Measurements from ENCODE around the gene COL24A1.
A peak's percentile ranks its signal among the peaks of the same experiment; 100 is the strongest.
"Not testable (repeated sequence)": the region's sequence is repeated elsewhere in the genome, so short reads cannot be mapped to it uniquely, and the experiment has no call there.

The COL24A1 gene

DNA sequence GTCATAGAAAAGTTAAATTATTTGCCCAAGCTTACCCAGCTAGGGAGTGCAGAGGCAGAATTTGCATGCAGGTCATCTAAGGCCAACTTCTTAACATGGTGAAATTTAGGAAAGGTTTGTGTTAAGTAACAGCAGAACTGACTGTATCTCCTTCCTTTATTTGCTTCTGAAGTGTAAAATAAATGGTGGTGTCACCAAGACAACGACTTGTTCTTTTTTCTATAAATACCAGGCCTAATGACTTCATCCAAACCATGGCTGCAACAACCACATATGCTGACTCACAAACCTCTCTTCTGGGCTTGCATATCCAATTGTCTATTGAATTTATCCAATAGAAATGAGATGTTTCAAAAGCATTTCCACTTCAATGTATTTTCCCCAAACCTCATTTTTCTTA is 19.1 kb downstream of the COL24A1 start:
- Mint-ChIP-seq H3K27me3 (ENCODE audit: low read depth) (no peaks in the 10 kb centered on the region), H3K9me3 (no peaks in the 10 kb centered on the region), H3K4me1 (ENCODE audit: low read depth) (no peaks in the 10 kb centered on the region), H3K36me3 (ENCODE audit: low read depth) (no peaks in the 10 kb centered on the region), H3K27ac (no peak overlapping the region), H3K4me3 (no peak overlapping the region)

DNA sequence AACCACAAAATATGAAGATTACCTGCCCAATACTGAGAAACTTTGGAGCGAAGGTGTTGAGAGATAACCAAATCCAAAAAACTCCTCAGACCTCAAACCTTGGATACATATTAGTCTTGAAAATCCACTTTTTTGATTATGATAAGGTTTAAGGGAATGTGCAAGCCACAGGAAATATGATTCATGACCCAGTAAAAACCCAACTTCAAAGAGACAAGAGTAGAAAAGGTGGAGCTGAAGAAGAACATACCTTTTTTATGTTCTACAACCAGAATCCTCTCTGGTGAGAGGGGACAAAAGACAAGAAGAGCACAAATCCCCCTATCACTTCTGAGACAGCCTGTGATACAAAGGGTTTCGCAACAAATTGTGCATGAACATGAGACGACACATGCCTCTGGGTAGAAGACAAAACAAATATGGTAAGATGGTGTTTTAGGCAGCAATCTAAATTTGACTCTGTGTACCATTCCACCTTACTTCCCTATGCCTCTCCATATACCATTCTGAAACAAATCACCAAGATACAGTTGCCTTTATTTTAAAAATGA is 37.3 kb downstream of the COL24A1 start:
- no peaks in the 10 kb centered on the region for H3K36me3 Mint-ChIP-seq (ENCODE audit: low read depth)
- H3K4me1 Mint-ChIP-seq (ENCODE audit: low read depth), result peaks cover 8% of the 10 kb centered on the region
- no peak overlapping the region for H3K4me3 Mint-ChIP-seq
- H3K27ac Mint-ChIP-seq, result peak overlapping the region; percentile 21
- no peaks in the 10 kb centered on the region for H3K9me3 Mint-ChIP-seq
- H3K27me3 Mint-ChIP-seq (ENCODE audit: low read depth), result peaks cover 3% of the 10 kb centered on the region

DNA sequence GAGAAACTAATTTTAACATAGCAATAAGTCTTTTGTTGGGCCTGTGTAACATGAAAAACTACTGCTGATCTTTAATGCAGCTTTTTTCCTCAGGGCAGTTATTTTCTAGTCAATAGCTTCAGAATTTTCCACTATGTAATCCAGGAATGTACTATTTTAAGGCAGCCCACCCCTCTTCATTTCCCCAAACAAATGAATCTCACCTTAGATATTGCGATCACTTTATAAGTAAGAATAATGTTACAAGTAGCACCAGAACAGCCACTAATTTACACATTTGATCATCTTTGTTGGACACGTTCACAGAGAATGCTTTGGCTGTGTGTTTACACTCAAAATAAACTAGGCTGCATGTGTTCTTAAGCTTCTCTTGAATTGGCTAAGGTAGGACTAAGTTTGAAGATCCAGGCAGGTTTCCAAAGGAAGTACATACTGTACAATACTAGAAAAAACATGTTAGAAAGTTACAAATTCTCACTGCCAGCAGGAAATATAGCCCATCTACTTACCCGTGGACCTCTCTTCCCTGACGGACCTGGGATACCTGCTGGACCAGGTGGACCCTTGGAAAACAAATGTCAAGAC is 41.7 kb downstream of the COL24A1 start:
- Mint-ChIP-seq H3K4me1 (ENCODE audit: low read depth) (peaks cover 8% of the 10 kb centered on the region), H3K27me3 (ENCODE audit: low read depth) (no peaks in the 10 kb centered on the region), H3K9me3 (peaks cover 3% of the 10 kb centered on the region), H3K27ac (no peak overlapping the region), H3K4me3 (no peak overlapping the region), H3K36me3 (ENCODE audit: low read depth) (no peaks in the 10 kb centered on the region)

DNA sequence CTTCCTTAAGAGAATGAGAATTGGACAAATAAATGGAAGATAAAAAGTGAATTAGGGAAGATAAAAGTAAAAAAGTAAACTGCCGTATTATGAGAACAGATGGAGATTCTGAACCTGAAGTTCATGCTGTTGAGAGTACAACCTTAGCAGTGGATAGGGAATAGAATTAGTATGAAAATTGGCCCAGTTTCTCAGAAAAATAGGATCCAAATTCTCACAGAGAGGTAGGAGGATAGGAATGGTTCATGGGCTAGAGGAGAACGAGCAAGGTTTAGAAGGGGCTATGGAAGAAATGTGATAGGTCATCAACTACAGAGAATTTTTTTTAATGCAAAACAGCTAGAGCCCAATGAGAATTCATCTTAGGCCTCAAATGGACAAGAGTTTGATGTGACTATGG is 42.3 kb downstream of the COL24A1 start:
- Mint-ChIP-seq H3K4me1 (ENCODE audit: low read depth) (peaks cover 8% of the 10 kb centered on the region), H3K27ac (no peak overlapping the region), H3K9me3 (peaks cover 3% of the 10 kb centered on the region), H3K4me3 (no peak overlapping the region), H3K27me3 (ENCODE audit: low read depth) (no peaks in the 10 kb centered on the region), H3K36me3 (ENCODE audit: low read depth) (no peaks in the 10 kb centered on the region)

DNA sequence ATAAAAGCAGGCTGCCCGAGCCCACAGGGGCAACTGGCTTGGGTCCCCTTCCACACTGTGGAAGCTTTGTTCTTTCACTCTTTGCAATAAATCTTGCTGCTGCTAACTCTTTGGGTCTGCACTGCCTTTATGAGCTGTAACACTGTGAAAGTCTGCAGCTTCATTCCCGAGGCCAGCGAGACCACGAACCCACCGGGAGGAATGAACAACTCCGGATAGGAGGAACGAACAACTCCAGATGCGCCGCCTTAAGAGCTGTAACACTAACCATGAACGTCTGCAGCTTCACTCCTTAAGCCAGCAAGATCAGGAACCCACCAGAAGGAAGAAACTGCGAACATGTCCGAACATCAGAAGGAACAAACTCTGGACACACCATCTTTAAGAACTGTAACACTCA is 45.0 kb downstream of the COL24A1 start:
- H3K36me3 Mint-ChIP-seq (ENCODE audit: low read depth); H3K4me1 Mint-ChIP-seq (ENCODE audit: low read depth); H3K4me3 Mint-ChIP-seq; H3K27me3 Mint-ChIP-seq (ENCODE audit: low read depth); H3K9me3 Mint-ChIP-seq; H3K27ac Mint-ChIP-seq: not testable (repeated sequence)

DNA sequence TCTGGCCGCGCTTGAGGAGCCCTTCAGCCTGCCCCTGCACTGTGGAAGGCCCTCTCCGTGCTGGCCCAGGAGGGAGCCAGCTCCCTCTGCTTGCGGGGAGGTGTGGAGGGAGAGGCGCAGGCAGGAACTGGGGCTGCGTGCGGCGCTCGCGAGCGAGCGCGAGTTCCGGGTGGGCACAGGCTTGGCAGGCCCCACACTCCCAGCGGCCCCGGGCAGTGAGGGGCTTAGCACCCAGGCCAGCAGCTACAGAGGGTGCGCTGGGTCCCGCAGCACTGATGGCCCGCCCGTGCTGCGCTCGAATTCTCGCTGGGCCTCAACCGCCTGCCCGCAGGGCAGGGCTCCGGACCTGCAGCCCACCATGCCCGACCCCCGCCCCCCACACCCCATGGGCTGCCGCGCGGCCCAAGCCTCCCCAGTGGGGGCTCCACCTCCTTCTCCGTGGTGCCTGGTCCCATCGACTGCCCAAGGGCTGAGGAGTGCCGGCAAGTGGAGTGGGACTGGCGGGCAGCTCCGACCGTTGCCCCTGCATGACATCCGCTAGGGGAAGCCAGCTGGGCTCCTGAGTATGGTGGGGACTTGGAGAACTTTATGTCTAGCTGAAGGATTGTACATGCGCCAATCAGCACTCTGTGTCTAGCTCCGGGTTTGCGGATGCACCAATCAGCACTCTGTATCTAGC is 46.0 kb downstream of the COL24A1 start:
- Mint-ChIP-seq H3K27ac (no peak overlapping the region), H3K9me3 (peaks cover 3% of the 10 kb centered on the region), H3K4me3 (no peak overlapping the region), H3K27me3 (ENCODE audit: low read depth) (no peaks in the 10 kb centered on the region), H3K4me1 (ENCODE audit: low read depth) (no peaks in the 10 kb centered on the region), H3K36me3 (ENCODE audit: low read depth) (no peaks in the 10 kb centered on the region)

DNA sequence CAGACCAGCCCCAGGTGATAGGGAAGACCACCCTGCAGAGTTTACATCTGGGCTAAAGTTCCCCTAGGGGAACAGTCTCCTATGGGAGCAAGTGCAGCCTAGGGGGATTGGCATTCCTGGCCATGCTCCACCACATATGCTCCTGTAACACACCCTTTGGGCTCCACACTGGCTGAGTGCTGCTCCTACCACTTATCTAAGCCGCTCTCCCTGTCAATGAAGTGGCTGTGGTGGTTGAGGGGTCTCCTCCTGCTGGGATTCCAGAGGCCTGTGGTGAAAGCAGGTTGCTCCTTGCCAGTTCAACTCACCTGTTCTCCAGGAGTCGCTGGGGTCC is 51.1 kb downstream of the COL24A1 start:
- Mint-ChIP-seq H3K27ac (no peak overlapping the region), H3K27me3 (ENCODE audit: low read depth) (no peaks in the 10 kb centered on the region), H3K9me3 (no peaks in the 10 kb centered on the region), H3K4me3 (no peak overlapping the region), H3K36me3 (ENCODE audit: low read depth) (no peaks in the 10 kb centered on the region), H3K4me1 (ENCODE audit: low read depth) (no peaks in the 10 kb centered on the region)

DNA sequence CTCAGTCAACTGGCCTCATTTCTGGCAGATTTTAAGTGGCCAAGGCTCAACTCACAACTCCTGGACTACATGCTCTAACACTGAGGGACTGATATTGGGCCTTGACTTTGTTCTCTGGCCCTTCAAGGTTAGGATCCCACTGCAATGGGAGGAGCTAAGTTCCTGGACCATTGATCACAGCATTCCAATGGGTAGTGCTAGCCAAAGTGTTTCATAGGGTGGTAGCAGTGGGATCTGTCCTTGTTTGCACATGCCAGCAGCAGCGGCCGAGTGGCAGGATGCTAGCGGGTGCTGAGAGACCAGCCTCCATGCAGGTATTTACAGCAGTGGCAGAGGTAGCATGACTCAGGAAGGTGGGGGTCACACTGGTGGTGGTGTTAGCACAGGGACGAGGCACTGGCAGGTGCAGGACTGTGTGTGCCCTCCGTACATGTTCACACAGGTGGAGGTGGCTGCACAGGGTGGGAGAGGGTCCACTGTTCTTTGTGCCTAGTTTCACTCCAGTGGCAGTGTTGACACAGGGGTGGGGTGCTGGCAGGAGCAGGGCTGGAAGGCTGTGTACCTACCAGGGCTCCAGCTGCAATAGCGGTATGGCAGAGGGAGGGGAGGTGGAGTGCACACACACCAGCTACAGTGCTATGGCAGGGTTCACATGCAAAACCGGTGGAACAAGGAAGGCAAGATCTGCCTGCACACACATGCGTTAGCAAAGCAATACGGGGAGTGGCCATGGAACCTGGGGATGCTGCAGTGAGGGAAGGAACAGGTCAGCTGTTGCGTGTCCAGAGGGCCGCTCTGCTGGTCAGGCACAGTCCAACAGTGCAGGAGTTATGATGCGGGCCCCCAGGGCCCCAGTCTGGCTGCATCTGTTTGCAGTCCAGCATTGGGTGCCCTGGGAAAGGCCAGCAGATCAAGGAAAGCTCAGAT is 51.7 kb downstream of the COL24A1 start:
- no peaks in the 10 kb centered on the region for H3K4me1 Mint-ChIP-seq (ENCODE audit: low read depth)
- H3K4me3 Mint-ChIP-seq, result no peak overlapping the region

DNA sequence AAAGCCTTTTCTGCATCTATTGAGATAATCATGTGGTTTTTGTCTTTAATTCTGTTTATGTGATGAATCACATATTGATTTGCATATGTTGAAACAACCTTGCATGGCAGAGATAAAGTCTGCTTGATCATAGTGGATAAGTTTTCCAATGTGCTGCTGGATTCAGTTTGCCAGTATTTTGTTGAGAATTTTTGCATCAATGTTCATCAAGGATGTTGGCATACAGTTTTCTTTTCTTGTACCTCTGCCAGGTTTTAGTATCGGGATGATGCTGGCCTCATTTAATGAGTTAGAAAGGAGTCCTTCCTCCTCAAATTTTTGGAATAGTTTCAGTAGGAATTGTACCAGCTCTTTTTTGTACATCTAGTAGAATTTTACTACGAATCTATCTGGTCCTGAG is 55.0 kb downstream of the COL24A1 start:
- H3K4me1 Mint-ChIP-seq (ENCODE audit: low read depth), result no peaks in the 10 kb centered on the region
- no peaks in the 10 kb centered on the region for H3K36me3 Mint-ChIP-seq (ENCODE audit: low read depth)
- no peak overlapping the region for H3K27ac Mint-ChIP-seq
- no peak overlapping the region for H3K4me3 Mint-ChIP-seq
- no peaks in the 10 kb centered on the region for H3K9me3 Mint-ChIP-seq
- no peaks in the 10 kb centered on the region for H3K27me3 Mint-ChIP-seq (ENCODE audit: low read depth)

More for the DNA sequence above, 51.7 kb downstream of the COL24A1 start:
- no peak overlapping the region for H3K27ac Mint-ChIP-seq
- no peaks in the 10 kb centered on the region for H3K27me3 Mint-ChIP-seq (ENCODE audit: low read depth)
- no peaks in the 10 kb centered on the region for H3K36me3 Mint-ChIP-seq (ENCODE audit: low read depth)
- H3K9me3 Mint-ChIP-seq, result no peaks in the 10 kb centered on the region

DNA sequence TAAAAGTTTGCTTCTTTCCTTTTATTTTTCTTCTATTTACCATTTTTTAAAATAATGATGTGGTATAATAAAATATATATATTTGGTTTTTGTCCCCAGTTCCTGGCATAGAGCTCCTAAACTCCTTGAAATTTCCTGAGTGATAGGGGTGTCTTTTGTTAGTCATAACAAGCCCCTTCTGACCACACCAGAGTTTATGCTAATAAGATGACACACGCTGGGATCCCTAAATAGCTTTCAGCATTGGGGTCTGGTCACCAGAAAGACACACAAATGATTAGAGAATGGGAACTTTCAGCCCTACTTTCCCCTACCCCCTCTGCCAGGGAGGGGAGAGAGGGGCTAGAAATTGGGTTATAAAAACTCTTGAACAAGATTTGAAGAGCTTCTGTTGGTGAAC is 56.2 kb downstream of the COL24A1 start:
- no peak overlapping the region for H3K4me3 Mint-ChIP-seq
- H3K27me3 Mint-ChIP-seq (ENCODE audit: low read depth), result no peaks in the 10 kb centered on the region
- H3K27ac Mint-ChIP-seq, result no peak overlapping the region
- no peaks in the 10 kb centered on the region for H3K9me3 Mint-ChIP-seq
- H3K4me1 Mint-ChIP-seq (ENCODE audit: low read depth), result no peaks in the 10 kb centered on the region
- no peaks in the 10 kb centered on the region for H3K36me3 Mint-ChIP-seq (ENCODE audit: low read depth)

DNA sequence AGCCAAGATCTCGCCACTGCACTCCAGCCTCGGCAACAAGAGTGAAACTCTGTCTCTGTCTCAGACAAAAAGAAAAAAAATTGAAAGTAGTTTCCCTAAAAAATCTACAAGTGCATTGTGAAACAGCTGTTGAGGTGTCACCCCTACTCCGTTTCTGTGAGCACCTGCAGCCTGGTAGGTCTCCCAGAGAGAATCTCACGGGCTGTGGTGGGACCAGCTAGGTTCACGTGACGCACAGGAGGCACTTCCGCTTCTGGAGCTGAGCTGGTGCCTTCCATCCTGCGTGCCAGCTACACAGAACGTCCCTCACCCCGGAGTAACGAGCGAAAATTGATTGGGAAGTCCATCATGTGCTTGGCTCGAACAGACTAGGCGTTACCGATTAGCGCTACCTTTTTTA is 66.8 kb downstream of the COL24A1 start:
- no peak overlapping the region for H3K27ac Mint-ChIP-seq
- H3K36me3 Mint-ChIP-seq (ENCODE audit: low read depth), result no peaks in the 10 kb centered on the region
- no peaks in the 10 kb centered on the region for H3K27me3 Mint-ChIP-seq (ENCODE audit: low read depth)
- H3K9me3 Mint-ChIP-seq, result peaks cover 4% of the 10 kb centered on the region
- peaks cover 4% of the 10 kb centered on the region for H3K4me1 Mint-ChIP-seq (ENCODE audit: low read depth)
- no peak overlapping the region for H3K4me3 Mint-ChIP-seq

DNA sequence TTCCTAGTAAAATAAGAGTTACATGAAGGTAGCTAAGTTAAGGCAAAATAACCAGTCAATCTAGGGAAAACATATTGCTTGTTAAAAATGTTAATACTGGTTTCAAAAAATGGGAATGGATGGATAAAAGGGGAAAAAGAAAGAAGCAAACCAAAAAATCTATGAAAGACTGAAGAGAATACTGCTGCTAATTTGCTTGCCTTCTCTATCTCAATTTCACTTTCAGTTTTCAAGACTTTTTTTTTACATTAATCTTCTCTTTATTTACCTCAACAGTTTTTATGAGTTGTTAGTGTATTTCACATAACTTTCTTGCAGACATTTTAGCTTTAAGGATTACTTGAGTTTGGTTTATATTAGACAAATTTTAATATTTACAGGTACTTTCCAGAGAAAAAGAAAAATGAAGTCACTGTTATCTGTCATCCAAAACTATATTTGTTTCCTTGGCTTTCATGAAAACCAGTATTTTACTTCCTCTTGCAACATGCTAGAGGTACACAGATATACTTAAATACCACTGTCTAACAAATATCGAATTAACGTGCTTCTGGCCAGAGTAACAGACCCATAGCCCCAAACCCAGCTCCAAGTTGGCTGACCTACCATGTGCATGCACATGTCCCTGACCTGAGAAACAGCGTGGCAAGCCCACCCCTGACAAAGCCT is 70.7 kb downstream of the COL24A1 start:
- H3K4me1 Mint-ChIP-seq (ENCODE audit: low read depth), result peaks cover 4% of the 10 kb centered on the region
- H3K4me3 Mint-ChIP-seq, result peak overlapping the region; percentile 45
- H3K27ac Mint-ChIP-seq, result no peak overlapping the region

DNA sequence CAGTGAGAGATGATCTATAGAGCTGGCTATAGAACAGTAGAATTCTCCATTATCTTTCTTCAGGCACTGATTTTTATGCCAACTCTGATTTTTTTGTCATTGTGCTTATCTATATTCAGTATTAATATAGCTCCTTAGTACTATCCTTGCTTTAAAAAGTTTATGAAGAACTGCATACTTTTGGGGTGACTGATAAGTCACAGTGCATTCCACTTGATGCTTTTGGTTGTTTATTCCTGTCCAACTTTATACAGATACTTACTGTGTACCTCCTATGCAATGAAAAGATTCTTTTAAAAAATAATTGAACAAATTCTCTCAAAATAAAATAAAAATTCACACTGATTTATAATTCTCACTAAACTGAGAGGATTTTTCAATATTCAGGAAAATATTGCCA is 71.6 kb downstream of the COL24A1 start:
- no peak overlapping the region for H3K4me3 Mint-ChIP-seq
- H3K4me1 Mint-ChIP-seq (ENCODE audit: low read depth), result peaks cover 4% of the 10 kb centered on the region
- H3K27ac Mint-ChIP-seq, result no peak overlapping the region
- H3K9me3 Mint-ChIP-seq, result no peaks in the 10 kb centered on the region
- no peaks in the 10 kb centered on the region for H3K27me3 Mint-ChIP-seq (ENCODE audit: low read depth)
- no peaks in the 10 kb centered on the region for H3K36me3 Mint-ChIP-seq (ENCODE audit: low read depth)

More for the DNA sequence above, 70.7 kb downstream of the COL24A1 start:
- no peaks in the 10 kb centered on the region for H3K36me3 Mint-ChIP-seq (ENCODE audit: low read depth)
- H3K27me3 Mint-ChIP-seq (ENCODE audit: low read depth), result no peaks in the 10 kb centered on the region
- H3K9me3 Mint-ChIP-seq, result no peaks in the 10 kb centered on the region

DNA sequence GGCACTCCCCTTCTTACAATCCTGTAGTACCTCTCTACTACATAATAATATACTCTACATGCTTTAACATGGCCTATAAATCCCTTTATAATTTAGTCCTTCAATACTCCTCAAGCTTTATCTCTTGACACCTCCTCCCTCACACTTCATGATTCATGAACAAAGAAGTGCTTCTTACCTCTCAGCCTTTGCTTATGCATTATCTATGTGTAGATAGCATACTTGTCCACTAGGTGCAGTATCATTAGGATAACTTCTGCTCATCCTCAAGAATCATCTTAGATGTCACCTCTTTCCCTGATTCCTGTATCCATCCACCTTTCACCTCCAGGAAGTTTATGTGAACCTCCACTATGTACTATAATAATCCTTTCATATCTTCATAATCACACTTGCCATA is 74.4 kb downstream of the COL24A1 start:
- H3K9me3 Mint-ChIP-seq, result no peaks in the 10 kb centered on the region
- H3K27ac Mint-ChIP-seq, result no peak overlapping the region
- H3K4me1 Mint-ChIP-seq (ENCODE audit: low read depth), result peaks cover 4% of the 10 kb centered on the region
- no peak overlapping the region for H3K4me3 Mint-ChIP-seq
- no peaks in the 10 kb centered on the region for H3K36me3 Mint-ChIP-seq (ENCODE audit: low read depth)
- no peaks in the 10 kb centered on the region for H3K27me3 Mint-ChIP-seq (ENCODE audit: low read depth)
